Choroid plexus epithelial cell (primary cell): ENCODE data around the gene MIER2.
"Not testable (repeated sequence)": the region's sequence is repeated elsewhere in the genome, so short reads cannot be mapped to it uniquely, and the experiment has no call there.

Experiments used
- DNase-seq: peaks from one replicate; pipeline ENCODE4 v3.0.0-alpha.2; 2010; ENCODE audit warnings: low read depth
- H3K4me3 ChIP-seq: 2 replicates; pipeline ENCODE4 v1.5.1; 2011; ENCODE audit warnings: low read depth, mild to moderate bottlenecking, control low read depth, low read length, moderate library complexity
- CTCF ChIP-seq: conservative IDR thresholded peaks from 2 replicates; pipeline ENCODE4 v1.5.1; 2011; ENCODE audit warnings: low read depth, mild to moderate bottlenecking, control low read depth, inconsistent platforms, low read length, moderate library complexity

Gene MIER2

GRCh38 chr19:383922-384798 lies 39.6 kb upstream of the MIER2 start:
- peak; percentile 57 for TF ChIP-seq CTCF
- peak; percentile 17 for DNase-seq
- H3K4me3 ChIP-seq, result no peak overlapping the region

GRCh38 chr19:383040-383439 lies 38.4 kb upstream of the MIER2 start:
- DNase-seq, result no peak
- TF ChIP-seq CTCF, result no peak
- H3K4me3 ChIP-seq, result no peak overlapping the region

- H3K4me3 ChIP-seq, result not testable (repeated sequence)
- DNase-seq, result peak; percentile 59
These were observed 38.0 kb upstream of the MIER2 start for GRCh38 chr19:382578-382977.

- not testable (repeated sequence) for DNase-seq, H3K4me3 ChIP-seq
These were observed 37.3 kb upstream of the MIER2 start for GRCh38 chr19:381901-382300.

- not testable (repeated sequence) for H3K4me3 ChIP-seq, DNase-seq
These were observed 36.1 kb upstream of the MIER2 start for GRCh38 chr19:380618-381219.

GRCh38 chr19:379796-380195 lies 35.2 kb upstream of the MIER2 start:
- H3K4me3 ChIP-seq, result no peak overlapping the region
- no peak for DNase-seq
- no peak for TF ChIP-seq CTCF

GRCh38 chr19:378706-379105 lies 34.1 kb upstream of the MIER2 start:
- no peak for TF ChIP-seq CTCF
- no peak for DNase-seq
- no peak overlapping the region for H3K4me3 ChIP-seq

- peak; percentile 6 for TF ChIP-seq CTCF
- DNase-seq, result no peak
- no peak overlapping the region for H3K4me3 ChIP-seq
These were observed 33.4 kb upstream of the MIER2 start for GRCh38 chr19:377801-378581.
